H9 (cell line): ENCODE measurements around the gene RYR1. TPM values are rescaled to one million over a fixed set of nuclear protein-coding genes. Genes with fewer than 3 reads are reported as not detected.
"Not testable (repeated sequence)": the region's sequence is repeated elsewhere in the genome, so short reads cannot be mapped to it uniquely, and the experiment has no call there.

ENCODE experiments used
- DNase-seq: peaks from one replicate; pipeline ENCODE4 v3.0.0-alpha.2; 2017
- H2AFZ ChIP-seq: one replicate; pipeline ENCODE4 v1.6.1; 2013; ENCODE audit warnings: mild to moderate bottlenecking, low read length, control low read depth, moderate library complexity
- H2AK5ac ChIP-seq: 2 replicates; pipeline ENCODE4 v1.6.1; 2013; ENCODE audit warnings: low read length, control low read depth, mixed read lengths; ENCODE audit not compliant: insufficient read length
- H2BK120ac ChIP-seq: one replicate; pipeline ENCODE4 v1.6.1; 2013; ENCODE audit warnings: low read depth, mild to moderate bottlenecking, low read length, control low read depth, inconsistent platforms; ENCODE audit not compliant: poor library complexity, severe bottlenecking
- H2BK12ac ChIP-seq: 2 replicates; pipeline ENCODE4 v1.6.1; 2013; ENCODE audit warnings: low read length, control low read depth, mixed read lengths, low read depth; ENCODE audit not compliant: insufficient read length
- H2BK15ac ChIP-seq: 2 replicates; pipeline ENCODE4 v1.6.1; 2013; ENCODE audit warnings: low read depth, low read length, control low read depth
- H2BK20ac ChIP-seq: one replicate; pipeline ENCODE4 v1.6.1; 2013; ENCODE audit warnings: low read depth, mild to moderate bottlenecking, low read length, control low read depth, inconsistent platforms; ENCODE audit not compliant: poor library complexity, severe bottlenecking
- H2BK5ac ChIP-seq: 2 replicates; pipeline ENCODE4 v1.6.1; 2013; ENCODE audit warnings: low read length, control low read depth, mixed read lengths; ENCODE audit not compliant: insufficient read length
- H3K14ac ChIP-seq: 2 replicates; pipeline ENCODE4 v1.6.1; 2013; ENCODE audit warnings: low read length, control low read depth; ENCODE audit not compliant: insufficient read depth
- H3K18ac ChIP-seq: 2 replicates; pipeline ENCODE4 v1.6.1; 2013; ENCODE audit warnings: low read depth, mild to moderate bottlenecking, mixed read lengths, low read length, control low read depth; ENCODE audit not compliant: insufficient read length
- H3K23ac ChIP-seq: 2 replicates; pipeline ENCODE4 v1.6.1; 2013; ENCODE audit warnings: low read length, control low read depth, mixed read lengths, low read depth; ENCODE audit not compliant: insufficient read length
- H3K23me2 ChIP-seq: 2 replicates; pipeline ENCODE4 v1.6.1; 2013; ENCODE audit warnings: low read depth, mild to moderate bottlenecking, mixed read lengths, low read length, control low read depth; ENCODE audit not compliant: insufficient read length, poor library complexity, severe bottlenecking
- H3K27ac ChIP-seq: 2 replicates; pipeline ENCODE4 v1.5.1; 2013; ENCODE audit warnings: low read length, control low read depth, mixed read lengths, low read depth; ENCODE audit not compliant: insufficient read length
- H3K27me3 ChIP-seq: 2 replicates; pipeline ENCODE4 v1.6.1; 2013; ENCODE audit warnings: low read length, control low read depth, inconsistent platforms; ENCODE audit not compliant: insufficient read depth
- H3K4ac ChIP-seq: 2 replicates; pipeline ENCODE4 v1.6.1; 2013; ENCODE audit warnings: low read depth, mild to moderate bottlenecking, control low read depth, inconsistent platforms, low read length, moderate library complexity
- H3K4me1 ChIP-seq: 2 replicates; pipeline ENCODE4 v1.6.1; 2013; ENCODE audit warnings: low read length, control low read depth, inconsistent platforms; ENCODE audit not compliant: insufficient read depth
- H3K4me2 ChIP-seq: 2 replicates; pipeline ENCODE4 v1.6.1; 2013; ENCODE audit warnings: low read length, control low read depth, mixed read lengths; ENCODE audit not compliant: insufficient read length, insufficient read depth
- H3K56ac ChIP-seq: 2 replicates; pipeline ENCODE4 v1.6.1; 2013; ENCODE audit warnings: low read depth, mild to moderate bottlenecking, mixed read lengths, low read length, control low read depth; ENCODE audit not compliant: insufficient read length
- H3K79me1 ChIP-seq: 2 replicates; pipeline ENCODE4 v1.6.1; 2013; ENCODE audit warnings: low read depth, mild to moderate bottlenecking, moderate library complexity, low read length, control low read depth, inconsistent platforms; ENCODE audit not compliant: insufficient read depth, poor library complexity, severe bottlenecking
- H3K79me2 ChIP-seq: 2 replicates; pipeline ENCODE4 v1.6.1; 2013; ENCODE audit warnings: low read length, control low read depth, inconsistent platforms; ENCODE audit not compliant: insufficient read depth
- H3K9ac ChIP-seq: 2 replicates; pipeline ENCODE4 v1.6.1; 2013; ENCODE audit warnings: low read length, control low read depth, mixed read lengths; ENCODE audit not compliant: insufficient read length; ENCODE audit errors: extremely low read depth
- H3K9me3 ChIP-seq: one replicate; pipeline ENCODE4 v1.6.1; 2013; ENCODE audit warnings: low read depth, low read length, inconsistent platforms; ENCODE audit not compliant: control insufficient read depth
- H3T11ph ChIP-seq: one replicate; pipeline ENCODE4 v1.6.1; 2013; ENCODE audit warnings: mild to moderate bottlenecking, low read length, control low read depth, inconsistent platforms
- H4K20me1 ChIP-seq: one replicate; pipeline ENCODE4 v1.6.1; 2013; ENCODE audit not compliant: control insufficient read depth, insufficient read length, insufficient read depth
- H4K5ac ChIP-seq: 2 replicates; pipeline ENCODE4 v1.6.1; 2013; ENCODE audit warnings: low read depth, mild to moderate bottlenecking, mixed read lengths, low read length, control low read depth; ENCODE audit not compliant: insufficient read length
- H4K8ac ChIP-seq: replicated peaks from 2 replicates; pipeline ENCODE4 v1.6.1; 2013; ENCODE audit warnings: low read length, control low read depth, mixed read lengths, low read depth; ENCODE audit not compliant: insufficient read length
- H4K91ac ChIP-seq: 2 replicates; pipeline ENCODE4 v1.6.1; 2013; ENCODE audit warnings: low read depth, mild to moderate bottlenecking, moderate library complexity, mixed read lengths, low read length, control low read depth; ENCODE audit not compliant: insufficient read length
- H3K27ac Mint-ChIP-seq, 3 experiments: 2 replicates in 2 of 3; 3 replicates in 1 of 3; pipeline ENCODE4 v1.8.0; 2020 to 2021; ENCODE audit warnings: mixed read lengths in 3 of 3, mild to moderate bottlenecking in 1 of 3, moderate library complexity in 1 of 3
- H3K27me3 Mint-ChIP-seq: 2 replicates; pipeline ENCODE4 v1.8.0; 2021; ENCODE audit warnings: low read depth, mild to moderate bottlenecking, moderate library complexity, mixed read lengths
- H3K36me3 Mint-ChIP-seq, 3 experiments: 2 replicates in 2 of 3; 3 replicates in 1 of 3; pipeline ENCODE4 v1.8.0; 2020 to 2021; ENCODE audit warnings: low read depth in 3 of 3, mixed read lengths in 3 of 3; ENCODE audit not compliant: insufficient read depth in 1 of 3
- H3K4me1 Mint-ChIP-seq, 2 experiments: 2 replicates each; pipeline ENCODE4 v1.8.0; 2020; ENCODE audit warnings: mixed read lengths in 2 of 2
- H3K4me3 Mint-ChIP-seq, 2 experiments: 2 replicates in 1 of 2; 3 replicates in 1 of 2; pipeline ENCODE4 v1.8.0; 2020 to 2021; ENCODE audit warnings: mild to moderate bottlenecking in 2 of 2, mixed read lengths in 2 of 2, moderate library complexity in 1 of 2
- H3K9me3 Mint-ChIP-seq, 2 experiments: 2 replicates in 1 of 2; 3 replicates in 1 of 2; pipeline ENCODE4 v1.8.0; 2020; ENCODE audit warnings: mild to moderate bottlenecking in 2 of 2, mixed read lengths in 2 of 2, moderate library complexity in 1 of 2
- WGBS: extraction: QIAGEN DNeasy Blood & Tissue Kit; methylation state at CpG from one replicate; pipeline ENCODE4 v1.1.7; 2013; ENCODE audit warnings: missing lambda C conversion rate, low lambda C conversion rate, mixed read lengths; ENCODE audit not compliant: insufficient read length; ENCODE audit errors: extremely low coverage; 5-methylcytosine and 5-hydroxymethylcytosine counted together
- total RNA-seq: library from RNA; stranded (reverse); gene quantifications from 2 replicates; pipeline ENCODE4 v1.2.1, GENCODE V29; 2021

RYR1 gene
- total RNA-seq, 1 experiment from 2014 or later = 8.9 TPM

DNA sequence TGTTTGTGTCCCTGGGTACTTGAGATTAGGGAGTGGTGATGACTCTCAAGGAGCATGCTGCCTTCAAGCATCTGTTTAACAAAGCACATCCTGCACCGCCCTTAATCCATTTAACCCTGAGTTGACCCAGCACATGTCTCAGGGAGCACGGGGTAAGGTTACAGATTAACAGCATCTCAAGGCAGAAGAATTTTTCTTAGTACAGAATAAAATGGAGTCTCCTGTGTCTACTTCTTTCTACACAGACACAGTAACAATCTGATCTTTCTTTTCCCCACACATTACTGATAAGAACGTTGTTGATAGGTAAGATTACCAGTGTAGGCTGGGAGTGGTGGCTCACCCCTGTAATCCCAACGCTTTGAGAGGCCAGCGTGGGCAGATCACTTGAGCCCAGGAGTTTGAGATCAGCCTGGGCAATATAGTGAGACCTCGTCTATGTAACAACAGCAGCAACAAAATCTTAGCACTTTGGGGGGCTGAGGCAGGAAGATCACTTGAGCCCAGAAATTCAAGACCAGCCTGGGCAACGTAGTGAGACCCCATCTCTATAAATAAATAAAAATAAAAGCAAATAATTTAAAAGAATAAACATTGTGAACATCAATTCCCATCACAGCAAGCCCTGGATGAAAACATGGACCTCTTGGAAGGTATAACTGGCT is 198.5 kb downstream of the RYR1 start:
- H3K27ac Mint-ChIP-seq = peak overlapping the region in 2 of 3 experiments; percentile 48 to 95; a peak in 2 of 7 replicates
- no CpG with 5 or more reads among the region's 7 CpGs for WGBS

More for the DNA sequence above, 198.5 kb downstream of the RYR1 start:
- not testable (repeated sequence) for H3K27me3 Mint-ChIP-seq, H3K14ac ChIP-seq, H3K9ac ChIP-seq, H2AFZ ChIP-seq, H4K8ac ChIP-seq, H2BK120ac ChIP-seq, H3K27ac ChIP-seq, H4K20me1 ChIP-seq, H3K4me2 ChIP-seq, H3K4ac ChIP-seq, DNase-seq, H2BK20ac ChIP-seq, H3K4me1 ChIP-seq, H3K18ac ChIP-seq, H3K27me3 ChIP-seq, H4K91ac ChIP-seq, H2BK5ac ChIP-seq, H3K23ac ChIP-seq, H3K56ac ChIP-seq, H3K9me3 Mint-ChIP-seq, H3T11ph ChIP-seq, H3K79me2 ChIP-seq, H3K9me3 ChIP-seq, H2AK5ac ChIP-seq, H3K23me2 ChIP-seq, H3K79me1 ChIP-seq, H2BK15ac ChIP-seq, H4K5ac ChIP-seq, H2BK12ac ChIP-seq
- Mint-ChIP-seq H3K4me1 (peaks cover 15 to 20% of the 10 kb centered on the region in 2 experiments), H3K36me3 (peaks cover 38 to 85% (median 84%) of the 10 kb centered on the region in 3 experiments), H3K4me3 (peak overlapping the region in 1 of 2 experiments; percentile 10; a peak in 1 of 5 replicates)
